Adrenal gland (tissue), 5 donors: ENCODE measurements around the gene CCDC138.

Source experiments
- CTCF ChIP-seq, 6 experiments: fragments of 450-650 bp in 4 of 6; fragments of 200-600 bp in 2 of 6; sonication (generic) in 1 of 6; IDR thresholded peaks; 1 replicate in 5 of 6; 2 replicates in 1 of 6; pipeline versions ENCODE4 v1.5.1 to v1.8.0; 2016 to 2021; ENCODE audit warnings: antibody characterized with exemption in 6 of 6, mild to moderate bottlenecking in 2 of 6, moderate library complexity in 1 of 6
- POLR2A ChIP-seq, 2 donors: fragments of 450-650 bp; IDR thresholded peaks; one replicate each; pipeline ENCODE4 v1.6.1; 2017; ENCODE audit warnings: antibody characterized with exemption in 2 of 2, mild to moderate bottlenecking in 2 of 2, moderate library complexity in 1 of 2
- donor health status: DM: no; HTN: no; CAD: no.

GRCh38 chr2:108920686-108921085 is 134.1 kb downstream of the CCDC138 start:
- TF ChIP-seq POLR2A (IDR thresholded peaks at IDR 0.05) (no peak), CTCF (IDR thresholded peaks at IDR 0.05) (no peak)
